HCT116 (cell line): Measurements from ENCODE around the gene SRGAP3. TPM values are rescaled to one million over a fixed set of nuclear protein-coding genes. Genes with fewer than 3 reads are reported as not detected.

Experiments
- ATAC-seq: fragments of 200-7000 bp; cut with Tn5 transposase; 2 replicates; pipeline ENCODE4 v1.9.1; 2020; ENCODE audit warnings: mild to moderate bottlenecking, moderate library complexity
- BruUV-seq: library from RNA; stranded (reverse); fragments of 400-500 nt; replicated peaks from 2 replicates; lab custom pipeline; 2021; lab: Mats Ljungman, UMichigan
- CTCF ChIA-PET: fragments of 300-600 bp; sonication (Branson Sonifier 250); formaldehyde crosslinking; loops from one replicate; lab custom pipeline; 2021; ENCODE audit warnings: antibody characterized with exemption; lab: Charles Lee
- POLR2A ChIA-PET: fragments of 300-600, 350-600 bp; sonication (Branson Sonifier 250); formaldehyde crosslinking; loops from one replicate; lab custom pipeline; 2021; ENCODE audit warnings: antibody characterized with exemption; lab: Charles Lee
- RAD21 ChIA-PET, 2 experiments: fragments of 300-600 bp; sonication (Branson Sonifier 250); formaldehyde crosslinking; loops; one replicate each; lab custom pipeline; 2023; ENCODE audit warnings: low total read pairs in 2 of 2; ENCODE audit not compliant: uncharacterized antibody in 2 of 2, unreplicated experiment in 2 of 2, low non-redundant PET in 1 of 2; lab: Charles Lee
- DNase-seq: peaks from one replicate; pipeline ENCODE4 v3.0.0-alpha.2; 2010; ENCODE audit warnings: low read depth, low spot score
- H2AFZ ChIP-seq: fragments of 200-600 bp; shearing (Covaris generic), sonication (generic); 2 replicates; pipeline ENCODE4 v1.6.1; 2017; ENCODE audit warnings: low read depth, mixed run types, mixed read lengths, antibody characterized with exemption, low read length; ENCODE audit not compliant: poor library complexity, severe bottlenecking
- H3K27ac ChIP-seq: 2 replicates; pipeline ENCODE4 v1.5.1; 2012; ENCODE audit warnings: low read depth, low read length
- H3K27me3 ChIP-seq: fragments of 200-600 bp; sonication (generic); 2 replicates; pipeline ENCODE4 v1.6.1; 2016; ENCODE audit warnings: mixed run types, low read length, mixed read lengths; ENCODE audit not compliant: insufficient read depth
- H3K36me3 ChIP-seq, 2 experiments: fragments of 200-500 bp in 1 of 2; fragments of 200-600 bp in 1 of 2; sonication (Bioruptor generic) in 1 of 2; sonication (generic) in 1 of 2; 2 replicates each; pipeline versions ENCODE4 v1.5.1 to v1.6.1; 2014 to 2016; ENCODE audit warnings: low read length in 2 of 2, inconsistent platforms in 1 of 2, mixed read lengths in 1 of 2, mixed run types in 1 of 2; ENCODE audit not compliant: insufficient read depth in 2 of 2, control insufficient read depth in 1 of 2
- H3K4me1 ChIP-seq, 2 experiments: fragments of 200-600 bp in 1 of 2; sonication (generic) in 1 of 2; 2 replicates each; pipeline versions ENCODE4 v1.5.1 to v1.6.1; 2012 to 2017; ENCODE audit warnings: low read length in 2 of 2, inconsistent platforms in 1 of 2, mild to moderate bottlenecking in 1 of 2, mixed read lengths in 1 of 2, mixed run types in 1 of 2, moderate library complexity in 1 of 2; ENCODE audit not compliant: insufficient read depth in 2 of 2, control insufficient read depth in 1 of 2
- H3K4me2 ChIP-seq: fragments of 200-600 bp; sonication (generic); 2 replicates; pipeline ENCODE4 v1.6.1; 2017; ENCODE audit warnings: mixed run types, low read length, mixed read lengths
- H3K4me3 ChIP-seq, 2 experiments: fragments of 200-600 bp in 1 of 2; sonication (generic) in 1 of 2; replicated peaks in 1 of 2; 2 replicates each; pipeline ENCODE4 v1.5.1; 2011 to 2016; ENCODE audit warnings: low read length in 2 of 2, control low read depth in 1 of 2, low read depth in 1 of 2, mild to moderate bottlenecking in 1 of 2, mixed read lengths in 1 of 2, mixed run types in 1 of 2
- H3K79me2 ChIP-seq: fragments of 200-600 bp; sonication (generic); 2 replicates; pipeline ENCODE4 v1.6.1; 2017; ENCODE audit warnings: mild to moderate bottlenecking, mixed run types, low read length, moderate library complexity, mixed read lengths; ENCODE audit not compliant: insufficient read depth
- H3K9ac ChIP-seq: fragments of 200-600 bp; sonication (generic); 2 replicates; pipeline ENCODE4 v1.6.1; 2016; ENCODE audit warnings: low read length, mixed read lengths
- H3K9me2 ChIP-seq: fragments of 200-600 bp; sonication (generic), shearing (Covaris generic); 2 replicates; pipeline ENCODE4 v1.6.1; 2017; ENCODE audit warnings: mixed run types, mild to moderate bottlenecking, moderate library complexity; ENCODE audit not compliant: insufficient read depth
- H3K9me3 ChIP-seq, 2 experiments: fragments of 200-500 bp in 1 of 2; fragments of 200-600 bp in 1 of 2; sonication (Bioruptor generic) in 1 of 2; sonication (generic) in 1 of 2; 2 replicates each; pipeline ENCODE4 v1.6.1; 2014 to 2017; ENCODE audit warnings: low read length in 2 of 2, mixed read lengths in 2 of 2, inconsistent platforms in 1 of 2, low read depth in 1 of 2, mild to moderate bottlenecking in 1 of 2, mixed run types in 1 of 2, moderate library complexity in 1 of 2; ENCODE audit not compliant: control insufficient read depth in 1 of 2, insufficient read depth in 1 of 2
- H4K20me1 ChIP-seq: fragments of 200-600 bp; sonication (generic), shearing (Covaris generic); 2 replicates; pipeline ENCODE4 v1.6.1; 2017; ENCODE audit warnings: mixed run types, mild to moderate bottlenecking, moderate library complexity; ENCODE audit not compliant: insufficient read depth
- ATF3 ChIP-seq: IDR thresholded peaks from 2 replicates; pipeline ENCODE4 v1.6.1; 2012
- CEBPB ChIP-seq: IDR thresholded peaks from 2 replicates; pipeline ENCODE4 v1.6.1; 2012; ENCODE audit warnings: low read depth
- EGR1 ChIP-seq: IDR thresholded peaks from 2 replicates; pipeline ENCODE4 v1.6.1; 2012; ENCODE audit warnings: low read depth
- EZH2 ChIP-seq: fragments of 200-600 bp; sonication (generic); IDR thresholded peaks from 2 replicates; pipeline ENCODE4 v1.6.1; 2017; ENCODE audit warnings: antibody characterized with exemption, mixed run types
- EZH2phosphoT487 ChIP-seq: fragments of 200-600 bp; IDR thresholded peaks from 2 replicates; pipeline ENCODE4 v1.6.1; 2018; ENCODE audit warnings: antibody characterized with exemption, borderline replicate concordance
- JUND ChIP-seq: IDR thresholded peaks from 2 replicates; pipeline ENCODE4 v1.6.1; 2012
- MAX ChIP-seq: IDR thresholded peaks from 2 replicates; pipeline ENCODE4 v1.6.1; 2012
- POLR2A ChIP-seq: IDR thresholded peaks from 2 replicates; pipeline ENCODE4 v1.7.0; 2011; ENCODE audit warnings: borderline replicate concordance; ENCODE audit not compliant: insufficient read depth, insufficient read length; ENCODE audit errors: extremely low read depth
- SIN3A ChIP-seq: IDR thresholded peaks from 2 replicates; pipeline ENCODE4 v1.6.1; 2012; ENCODE audit warnings: low read depth
- SRF ChIP-seq: IDR thresholded peaks from 2 replicates; pipeline ENCODE4 v1.6.1; 2012; ENCODE audit warnings: low read depth
- YY1 ChIP-seq: IDR thresholded peaks from 2 replicates; pipeline ENCODE4 v1.6.1; 2011; ENCODE audit warnings: low read length, low read depth, moderate library complexity, mild to moderate bottlenecking; ENCODE audit not compliant: insufficient replicate concordance; ENCODE audit errors: extremely low read depth
- intact Hi-C: fragments of 100-400 bp; cut with micrococcal nuclease; formaldehyde crosslinking; loops from 2 replicates; pipeline ENCODE4 v1.10.0; 2022
- total RNA-seq: library from RNA; stranded (reverse); gene quantifications from one replicate; pipeline ENCODE4 v1.2.1, GENCODE V29; 2021; ENCODE audit not compliant: unreplicated experiment
- TF ChIP-seq, protein P1 (sequence below), 3 experiments: fragments of 200-600 bp in 1 of 3; sonication (generic) in 1 of 3; IDR thresholded peaks in 2 of 3; conservative IDR thresholded peaks in 1 of 3; 2 replicates each; pipeline ENCODE4 v1.5.1; 2012 to 2017; ENCODE audit warnings: low read depth in 2 of 3, low read length in 2 of 3, antibody characterized with exemption in 1 of 3, borderline replicate concordance in 1 of 3, control low read depth in 1 of 3, mild to moderate bottlenecking in 1 of 3, mixed read lengths in 1 of 3, mixed run types in 1 of 3, moderate library complexity in 1 of 3; ENCODE audit not compliant: insufficient read depth in 1 of 3
- TF ChIP-seq, protein P2 (sequence below): IDR thresholded peaks from 2 replicates; pipeline ENCODE4 v1.6.1; 2012; ENCODE audit warnings: low read depth

SRGAP3 gene
- total RNA-seq, 1 experiment from 2014 or later: 8.3 TPM

DNA sequence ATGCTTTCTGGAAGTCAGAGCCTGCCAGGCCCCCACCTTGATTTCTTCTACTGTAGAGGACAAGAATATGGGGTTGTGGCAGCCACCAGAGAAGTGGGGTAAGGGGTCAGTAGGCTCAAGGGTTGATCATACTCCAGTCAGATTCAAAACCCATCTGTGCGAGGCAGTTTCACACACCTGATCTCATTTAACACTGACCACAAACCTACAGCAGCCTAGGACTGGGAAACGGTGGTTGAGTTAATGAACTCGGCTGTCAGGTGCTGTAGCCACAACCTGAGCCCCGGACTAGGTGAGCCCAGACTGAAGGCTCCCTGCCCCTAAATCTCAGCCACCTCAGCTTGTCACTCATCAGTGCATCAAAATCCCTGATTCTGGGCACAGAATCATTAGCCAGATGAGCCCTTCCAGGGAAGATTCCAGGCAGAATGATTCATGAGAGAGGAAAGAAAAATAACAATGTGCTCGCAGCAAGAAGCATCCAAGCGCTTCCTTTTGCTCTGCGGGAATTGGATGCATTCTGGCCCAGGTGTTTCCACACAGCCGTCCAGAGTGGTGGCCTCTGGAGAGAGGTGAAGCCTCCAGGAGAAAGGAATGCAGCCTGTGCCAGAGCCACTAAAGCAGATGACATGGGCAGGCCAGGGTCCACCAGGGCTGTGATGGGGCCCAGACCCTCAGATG lies 102.1 kb downstream of the SRGAP3 start:
- Histone ChIP-seq H3K9me3 (no peaks in the 10 kb centered on the region), H3K36me3 (no peaks in the 10 kb centered on the region), H3K4me3 (no peak overlapping the region), H3K4me1 (peaks cover 0 to 19% of the 10 kb centered on the region in 2 experiments; a peak in 2 of 4 replicates), H3K9me2 (no peaks in the 10 kb centered on the region), H4K20me1 (no peaks in the 10 kb centered on the region), H3K27ac (no peak overlapping the region), H3K79me2 (no peaks in the 10 kb centered on the region), H3K9ac (no peak overlapping the region), H3K27me3 (no peaks in the 10 kb centered on the region), H3K4me2 (no peak overlapping the region), H2AFZ (no peak overlapping the region)
- CTCF ChIA-PET: no interaction called here
- POLR2A ChIA-PET: no interaction called here
- BruUV-seq: no TSS peak
- RAD21 ChIA-PET: no interaction called here
- ATAC-seq: no peak
- no peak for TF ChIP-seq YY1
- no peak for TF ChIP-seq POLR2A
- TF ChIP-seq SIN3A: no peak
- TF ChIP-seq, protein P1, sequence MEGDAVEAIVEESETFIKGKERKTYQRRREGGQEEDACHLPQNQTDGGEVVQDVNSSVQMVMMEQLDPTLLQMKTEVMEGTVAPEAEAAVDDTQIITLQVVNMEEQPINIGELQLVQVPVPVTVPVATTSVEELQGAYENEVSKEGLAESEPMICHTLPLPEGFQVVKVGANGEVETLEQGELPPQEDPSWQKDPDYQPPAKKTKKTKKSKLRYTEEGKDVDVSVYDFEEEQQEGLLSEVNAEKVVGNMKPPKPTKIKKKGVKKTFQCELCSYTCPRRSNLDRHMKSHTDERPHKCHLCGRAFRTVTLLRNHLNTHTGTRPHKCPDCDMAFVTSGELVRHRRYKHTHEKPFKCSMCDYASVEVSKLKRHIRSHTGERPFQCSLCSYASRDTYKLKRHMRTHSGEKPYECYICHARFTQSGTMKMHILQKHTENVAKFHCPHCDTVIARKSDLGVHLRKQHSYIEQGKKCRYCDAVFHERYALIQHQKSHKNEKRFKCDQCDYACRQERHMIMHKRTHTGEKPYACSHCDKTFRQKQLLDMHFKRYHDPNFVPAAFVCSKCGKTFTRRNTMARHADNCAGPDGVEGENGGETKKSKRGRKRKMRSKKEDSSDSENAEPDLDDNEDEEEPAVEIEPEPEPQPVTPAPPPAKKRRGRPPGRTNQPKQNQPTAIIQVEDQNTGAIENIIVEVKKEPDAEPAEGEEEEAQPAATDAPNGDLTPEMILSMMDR (IDR thresholded peaks at IDR 0.05 in 2 of 3, conservative IDR thresholded peaks at IDR 0.05 in 1 of 3; ENCODE audit: borderline replicate concordance in 1 of 3, insufficient read depth in 1 of 3, low read depth in 2 of 3, low read length in 2 of 3): no peak
- no peak for TF ChIP-seq SRF
- TF ChIP-seq ATF3: no peak
- TF ChIP-seq EZH2phosphoT487: no peak
- no peak for TF ChIP-seq CEBPB
- TF ChIP-seq, protein P2, sequence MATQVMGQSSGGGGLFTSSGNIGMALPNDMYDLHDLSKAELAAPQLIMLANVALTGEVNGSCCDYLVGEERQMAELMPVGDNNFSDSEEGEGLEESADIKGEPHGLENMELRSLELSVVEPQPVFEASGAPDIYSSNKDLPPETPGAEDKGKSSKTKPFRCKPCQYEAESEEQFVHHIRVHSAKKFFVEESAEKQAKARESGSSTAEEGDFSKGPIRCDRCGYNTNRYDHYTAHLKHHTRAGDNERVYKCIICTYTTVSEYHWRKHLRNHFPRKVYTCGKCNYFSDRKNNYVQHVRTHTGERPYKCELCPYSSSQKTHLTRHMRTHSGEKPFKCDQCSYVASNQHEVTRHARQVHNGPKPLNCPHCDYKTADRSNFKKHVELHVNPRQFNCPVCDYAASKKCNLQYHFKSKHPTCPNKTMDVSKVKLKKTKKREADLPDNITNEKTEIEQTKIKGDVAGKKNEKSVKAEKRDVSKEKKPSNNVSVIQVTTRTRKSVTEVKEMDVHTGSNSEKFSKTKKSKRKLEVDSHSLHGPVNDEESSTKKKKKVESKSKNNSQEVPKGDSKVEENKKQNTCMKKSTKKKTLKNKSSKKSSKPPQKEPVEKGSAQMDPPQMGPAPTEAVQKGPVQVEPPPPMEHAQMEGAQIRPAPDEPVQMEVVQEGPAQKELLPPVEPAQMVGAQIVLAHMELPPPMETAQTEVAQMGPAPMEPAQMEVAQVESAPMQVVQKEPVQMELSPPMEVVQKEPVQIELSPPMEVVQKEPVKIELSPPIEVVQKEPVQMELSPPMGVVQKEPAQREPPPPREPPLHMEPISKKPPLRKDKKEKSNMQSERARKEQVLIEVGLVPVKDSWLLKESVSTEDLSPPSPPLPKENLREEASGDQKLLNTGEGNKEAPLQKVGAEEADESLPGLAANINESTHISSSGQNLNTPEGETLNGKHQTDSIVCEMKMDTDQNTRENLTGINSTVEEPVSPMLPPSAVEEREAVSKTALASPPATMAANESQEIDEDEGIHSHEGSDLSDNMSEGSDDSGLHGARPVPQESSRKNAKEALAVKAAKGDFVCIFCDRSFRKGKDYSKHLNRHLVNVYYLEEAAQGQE: no peak
- TF ChIP-seq MAX: no peak
- TF ChIP-seq EGR1: no peak
- no peak for TF ChIP-seq JUND
- TF ChIP-seq EZH2: no peak
- intact Hi-C loops: no loop called here
- no peak for DNase-seq
